HepG2 (cell line): ENCODE results near the gene CPEB3. TPM values are rescaled to one million over a fixed set of nuclear protein-coding genes. Genes with fewer than 3 reads are reported as not detected.

Experiments used
- CBX1 ChIP-seq: IDR thresholded peaks from one replicate; pipeline ENCODE4 v1.6.1; 2016; ENCODE audit warnings: antibody characterized with exemption, low read depth
- MAFG ChIP-seq: sonication (generic); formaldehyde crosslinking; IDR thresholded peaks from 2 replicates; pipeline ENCODE4 v1.5.1; 2020; ENCODE audit warnings: mild to moderate bottlenecking, missing genetic modification reagents
- SP4 ChIP-seq: sonication (generic); formaldehyde crosslinking; IDR thresholded peaks from 2 replicates; pipeline ENCODE4 v1.8.1; 2023; ENCODE audit warnings: mild to moderate bottlenecking, missing genetic modification reagents
- STAG1 ChIP-seq: sonication (generic); formaldehyde crosslinking; IDR thresholded peaks from 2 replicates; pipeline ENCODE4 v1.4.0; 2020; ENCODE audit warnings: missing genetic modification reagents
- STAT5B ChIP-seq: sonication (generic); formaldehyde crosslinking; IDR thresholded peaks from 2 replicates; pipeline ENCODE4 v1.4.0; 2020; ENCODE audit warnings: missing genetic modification reagents
- TBX2 ChIP-seq: sonication (generic); formaldehyde crosslinking; IDR thresholded peaks from 2 replicates; pipeline ENCODE4 v1.5.0; 2020; ENCODE audit warnings: missing genetic modification reagents, mild to moderate bottlenecking, borderline replicate concordance
- THAP7 ChIP-seq: sonication (generic); formaldehyde crosslinking; IDR thresholded peaks from 2 replicates; pipeline ENCODE4 v1.8.1; 2023; ENCODE audit warnings: mild to moderate bottlenecking, missing genetic modification reagents
- THYN1 ChIP-seq: sonication (generic); formaldehyde crosslinking; IDR thresholded peaks from 2 replicates; pipeline ENCODE4 v1.8.1; 2023; ENCODE audit warnings: low read depth, mild to moderate bottlenecking, moderate library complexity, missing genetic modification reagents, borderline replicate concordance
- ZBED4 ChIP-seq: sonication (generic); formaldehyde crosslinking; IDR thresholded peaks from 2 replicates; pipeline ENCODE4 v1.4.0; 2020; ENCODE audit warnings: missing genetic modification reagents, borderline replicate concordance
- ZEB1 ChIP-seq: IDR thresholded peaks from 2 replicates; pipeline ENCODE4 v1.6.1; 2012; ENCODE audit warnings: mild to moderate bottlenecking, low read depth, inconsistent platforms; ENCODE audit not compliant: insufficient replicate concordance
- ZFP1 ChIP-seq: IDR thresholded peaks from 2 replicates; pipeline ENCODE4 v1.6.1; 2016
- ZNF205 ChIP-seq: IDR thresholded peaks from 2 replicates; pipeline ENCODE4 v1.6.1; 2018; ENCODE audit warnings: missing biosample characterization, missing genetic modification reagents
- ZNF75D ChIP-seq: sonication (generic); formaldehyde crosslinking; IDR thresholded peaks from 2 replicates; pipeline ENCODE4 v1.8.1; 2023; ENCODE audit warnings: missing genetic modification reagents, mild to moderate bottlenecking, borderline replicate concordance
- ZSCAN31 ChIP-seq: sonication (generic); formaldehyde crosslinking; IDR thresholded peaks from 2 replicates; pipeline ENCODE4 v1.5.0; 2020; ENCODE audit warnings: low read depth, mild to moderate bottlenecking, missing genetic modification reagents
- polyA plus RNA-seq, 8 experiments: library from polyadenylated mRNA; depleted of rRNA in 3 of 8; stranded (reverse) in 7 of 8; unstranded in 1 of 8; fragments of >200 nt; fragmentation: Illumina TruSeq in 4 of 8; extraction: Trizol in 4 of 8; gene quantifications; 2 replicates each; pipeline versions ENCODE4 v1.2.1 to v1.2.3, GENCODE V29; 2011 to 2016; ENCODE audit warnings: low read depth in 4 of 8, missing spikeins in 1 of 8, mixed read lengths in 1 of 8; ENCODE audit not compliant: insufficient read depth in 1 of 8
- total RNA-seq, 5 experiments: library from RNA; depleted of rRNA; stranded (reverse); fragments of >200 nt; fragmentation: Illumina TruSeq; extraction: Trizol; gene quantifications; 2 replicates each; pipeline ENCODE4 v1.2.3, GENCODE V29; 2016; ENCODE audit warnings: low read depth in 1 of 5
- TF ChIP-seq, protein P1 (sequence below): sonication (generic); formaldehyde crosslinking; IDR thresholded peaks from 2 replicates; pipeline ENCODE4 v1.5.0; 2020; ENCODE audit warnings: missing genetic modification reagents, mild to moderate bottlenecking, borderline replicate concordance
- TF ChIP-seq, protein P2 (sequence below): sonication (generic); formaldehyde crosslinking; IDR thresholded peaks from 2 replicates; pipeline ENCODE4 v1.5.1; 2020; ENCODE audit warnings: mild to moderate bottlenecking, missing genetic modification reagents
- TF ChIP-seq, protein P3 (sequence below): sonication (generic); formaldehyde crosslinking; IDR thresholded peaks from 2 replicates; pipeline ENCODE4 v1.9.0; 2021; ENCODE audit warnings: missing genetic modification reagents, borderline replicate concordance

The CPEB3 gene
- total and polyA plus RNA-seq, 2 of the 13 experiments (the other 11 are each of a cell fraction or from before 2014, with no cell fraction given): 0.66 to 0.70 TPM

DNA sequence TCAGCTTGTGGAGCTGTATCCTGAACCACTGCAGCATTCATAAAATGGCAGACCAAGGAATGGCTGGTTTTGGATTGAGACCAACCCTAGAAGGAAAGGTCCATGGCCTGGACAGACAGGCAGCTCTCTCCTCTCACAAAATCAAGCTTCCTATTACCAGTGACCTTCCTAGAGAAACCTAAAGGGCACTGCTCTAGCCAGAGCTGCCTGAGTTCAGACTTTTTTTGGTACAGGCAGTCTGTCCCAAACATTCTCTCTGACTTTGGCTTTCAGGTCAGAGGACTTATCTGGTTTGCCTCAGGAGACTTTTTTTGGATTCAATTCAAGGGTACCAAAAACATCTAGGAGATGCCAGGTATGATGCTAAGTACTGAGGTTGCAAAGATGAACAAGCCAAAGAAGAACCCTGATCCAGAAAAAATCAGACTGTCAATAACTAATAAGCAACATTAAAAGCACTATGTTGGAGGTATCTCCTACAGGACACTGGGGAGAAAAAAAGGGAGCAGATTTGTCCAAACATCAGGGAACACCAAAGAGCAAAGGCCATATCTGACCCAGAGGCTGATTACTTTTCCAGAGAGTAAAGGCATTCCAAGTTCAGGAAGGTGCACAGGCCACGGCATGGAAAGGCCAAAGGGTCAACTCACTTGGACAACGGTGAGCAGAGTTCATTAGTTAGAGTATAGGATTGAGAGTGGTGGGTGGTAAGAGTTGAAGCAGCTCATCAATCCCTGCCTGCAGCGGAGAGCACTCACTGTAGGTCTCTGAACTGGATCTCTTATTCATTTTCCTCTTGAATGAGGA, 169.0 kb downstream of the CPEB3 start (continued):
- TF ChIP-seq ZBED4 (CRISPR knock-in tag) (no peak; the same call in 1 of the 2 replicates), STAG1 (CRISPR knock-in tag) (peak; percentile 21; the same call in 1 of the 2 replicates), STAT5B (no peak), ZNF75D (CRISPR knock-in tag) (no peak), ZFP1 (peak; percentile 39; the same call in 1 of the 2 replicates), ZEB1 (peak; percentile 66), CBX1 (peak; percentile 50), SP4 (CRISPR knock-in tag) (0 out of 2 replicates have a peak, but pooled peaks have one; percentile 33), ZNF205 (CRISPR knock-in tag) (peak; percentile 64; the same call in 1 of the 2 replicates), TBX2 (CRISPR knock-in tag) (peak; percentile 85), THAP7 (CRISPR knock-in tag) (no peak), MAFG (CRISPR knock-in tag) (no peak), ZSCAN31 (CRISPR knock-in tag) (peak; percentile 36; the same call in 1 of the 2 replicates), THYN1 (no peak)
- TF ChIP-seq, protein P1, sequence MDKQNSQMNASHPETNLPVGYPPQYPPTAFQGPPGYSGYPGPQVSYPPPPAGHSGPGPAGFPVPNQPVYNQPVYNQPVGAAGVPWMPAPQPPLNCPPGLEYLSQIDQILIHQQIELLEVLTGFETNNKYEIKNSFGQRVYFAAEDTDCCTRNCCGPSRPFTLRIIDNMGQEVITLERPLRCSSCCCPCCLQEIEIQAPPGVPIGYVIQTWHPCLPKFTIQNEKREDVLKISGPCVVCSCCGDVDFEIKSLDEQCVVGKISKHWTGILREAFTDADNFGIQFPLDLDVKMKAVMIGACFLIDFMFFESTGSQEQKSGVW (CRISPR knock-in tag): no peak
- TF ChIP-seq, protein P2, sequence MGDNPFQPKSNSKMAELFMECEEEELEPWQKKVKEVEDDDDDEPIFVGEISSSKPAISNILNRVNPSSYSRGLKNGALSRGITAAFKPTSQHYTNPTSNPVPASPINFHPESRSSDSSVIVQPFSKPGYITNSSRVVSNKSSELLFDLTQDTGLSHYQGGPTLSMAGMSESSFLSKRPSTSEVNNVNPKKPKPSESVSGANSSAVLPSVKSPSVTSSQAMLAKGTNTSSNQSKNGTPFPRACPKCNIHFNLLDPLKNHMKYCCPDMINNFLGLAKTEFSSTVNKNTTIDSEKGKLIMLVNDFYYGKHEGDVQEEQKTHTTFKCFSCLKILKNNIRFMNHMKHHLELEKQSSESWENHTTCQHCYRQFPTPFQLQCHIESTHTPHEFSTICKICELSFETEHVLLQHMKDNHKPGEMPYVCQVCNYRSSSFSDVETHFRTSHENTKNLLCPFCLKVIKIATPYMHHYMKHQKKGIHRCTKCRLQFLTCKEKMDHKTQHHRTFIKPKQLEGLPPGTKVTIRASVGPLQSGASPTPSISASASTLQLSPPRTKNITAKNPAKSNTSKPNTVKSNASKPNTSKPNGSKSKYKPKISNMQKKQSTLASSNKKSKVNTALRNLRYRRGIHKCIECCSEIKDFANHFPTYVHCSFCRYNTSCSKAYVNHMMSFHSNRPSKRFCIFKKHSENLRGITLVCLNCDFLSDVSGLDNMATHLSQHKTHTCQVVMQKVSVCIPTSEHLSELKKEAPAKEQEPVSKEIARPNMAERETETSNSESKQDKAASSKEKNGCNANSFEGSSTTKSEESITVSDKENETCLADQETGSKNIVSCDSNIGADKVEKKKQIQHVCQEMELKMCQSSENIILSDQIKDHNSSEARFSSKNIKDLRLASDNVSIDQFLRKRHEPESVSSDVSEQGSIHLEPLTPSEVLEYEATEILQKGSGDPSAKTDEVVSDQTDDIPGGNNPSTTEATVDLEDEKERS (CRISPR knock-in tag): peak; percentile 60; the same call in 1 of the 2 replicates
- TF ChIP-seq, protein P3, sequence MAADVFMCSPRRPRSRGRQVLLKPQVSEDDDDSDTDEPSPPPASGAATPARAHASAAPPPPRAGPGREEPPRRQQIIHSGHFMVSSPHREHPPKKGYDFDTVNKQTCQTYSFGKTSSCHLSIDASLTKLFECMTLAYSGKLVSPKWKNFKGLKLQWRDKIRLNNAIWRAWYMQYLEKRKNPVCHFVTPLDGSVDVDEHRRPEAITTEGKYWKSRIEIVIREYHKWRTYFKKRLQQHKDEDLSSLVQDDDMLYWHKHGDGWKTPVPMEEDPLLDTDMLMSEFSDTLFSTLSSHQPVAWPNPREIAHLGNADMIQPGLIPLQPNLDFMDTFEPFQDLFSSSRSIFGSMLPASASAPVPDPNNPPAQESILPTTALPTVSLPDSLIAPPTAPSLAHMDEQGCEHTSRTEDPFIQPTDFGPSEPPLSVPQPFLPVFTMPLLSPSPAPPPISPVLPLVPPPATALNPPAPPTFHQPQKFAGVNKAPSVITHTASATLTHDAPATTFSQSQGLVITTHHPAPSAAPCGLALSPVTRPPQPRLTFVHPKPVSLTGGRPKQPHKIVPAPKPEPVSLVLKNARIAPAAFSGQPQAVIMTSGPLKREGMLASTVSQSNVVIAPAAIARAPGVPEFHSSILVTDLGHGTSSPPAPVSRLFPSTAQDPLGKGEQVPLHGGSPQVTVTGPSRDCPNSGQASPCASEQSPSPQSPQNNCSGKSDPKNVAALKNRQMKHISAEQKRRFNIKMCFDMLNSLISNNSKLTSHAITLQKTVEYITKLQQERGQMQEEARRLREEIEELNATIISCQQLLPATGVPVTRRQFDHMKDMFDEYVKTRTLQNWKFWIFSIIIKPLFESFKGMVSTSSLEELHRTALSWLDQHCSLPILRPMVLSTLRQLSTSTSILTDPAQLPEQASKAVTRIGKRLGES (CRISPR knock-in tag): no peak
